Heart left ventricle (tissue), 16 donors: ENCODE results near the gene SMIM45.

Experiments
- ATAC-seq, 4 donors: fragments of 200-7000 bp; cut with Tn5 transposase; one replicate each; pipeline ENCODE4 v1.9.1; 2020 to 2022; ENCODE audit warnings: moderate library complexity in 4 of 4, mild to moderate bottlenecking in 3 of 4, moderate number of reproducible peaks in 1 of 4
- DNase-seq, 5 donors: peaks; one replicate each; pipeline ENCODE4 v3.0.0-alpha.2; 2020
- H3K27ac ChIP-seq, 12 donors: fragments of 200-600 bp; sonication (generic) in 4 of 12; one replicate each; pipeline versions ENCODE4 v1.5.0 to v1.8.0; 2016 to 2022; ENCODE audit warnings: mild to moderate bottlenecking in 2 of 12
- H3K27me3 ChIP-seq, 9 donors: fragments of 200-600 bp; sonication (generic) in 2 of 9; one replicate each; pipeline versions ENCODE4 v1.5.1 to v1.8.0; 2016 to 2022; ENCODE audit warnings: mild to moderate bottlenecking in 3 of 9
- H3K36me3 ChIP-seq, 9 donors: fragments of 200-600 bp; sonication (generic) in 2 of 9; one replicate each; pipeline versions ENCODE4 v1.5.0 to v1.8.0; 2018 to 2022; ENCODE audit warnings: mild to moderate bottlenecking in 2 of 9
- H3K4me1 ChIP-seq, 12 donors: fragments of 200-600 bp; sonication (generic) in 4 of 12; one replicate each; pipeline versions ENCODE4 v1.5.0 to v1.8.0; 2016 to 2022; ENCODE audit warnings: mild to moderate bottlenecking in 3 of 12
- H3K4me3 ChIP-seq, 12 donors: fragments of 200-600 bp; sonication (generic) in 4 of 12; one replicate each; pipeline versions ENCODE4 v1.5.0 to v1.8.0; 2017 to 2022; ENCODE audit warnings: mild to moderate bottlenecking in 9 of 12, moderate library complexity in 4 of 12
- H3K9me3 ChIP-seq, 12 donors: fragments of 200-600 bp; sonication (generic) in 4 of 12; one replicate each; pipeline versions ENCODE4 v1.5.0 to v1.8.0; 2016 to 2022; ENCODE audit warnings: mild to moderate bottlenecking in 1 of 12
- POLR2A ChIP-seq, 2 donors: fragments of 450-650 bp; IDR thresholded peaks; one replicate each; pipeline ENCODE4 v1.6.1; 2017; ENCODE audit warnings: antibody characterized with exemption in 2 of 2, mild to moderate bottlenecking in 2 of 2, moderate library complexity in 2 of 2
- WGBS, 4 donors: extraction: QIAGEN DNeasy Blood & Tissue Kit in 2 of 4; methylation state at CpG; one replicate each; pipeline versions ENCODE4 v1.1.5 to v1.1.7; 2013 to 2018; 5-methylcytosine and 5-hydroxymethylcytosine counted together
- intact Hi-C, 10 donors: fragments of 100-400 bp; cut with DNase I; formaldehyde crosslinking; loops; one replicate each; pipeline versions ENCODE4 v1.11.1 to v1.14.2; 2022
- TF ChIP-seq, protein P1 (sequence below), 12 donors: fragments of 200-600 bp; sonication (generic) in 4 of 12; IDR thresholded peaks; one replicate each; pipeline versions ENCODE4 v1.5.0 to v1.8.0; 2018 to 2022; ENCODE audit warnings: antibody characterized with exemption in 12 of 12, mild to moderate bottlenecking in 5 of 12
- donor health status: ischemic (EF 13 %, LVEDD 7.1; RV severe dilation, severe dysfunction).
- donor health status: healthy with polysubstance abuse.
- donor health status: DM: no; HTN: yes; CAD: no.
- donor health status: DM: no; HTN: no; CAD: no.
- donor health status: ischemic (EF 25% LVEDD 6.9; RV normal size, moderate dysfunction).
- donor health status: ischemic (EF 25% LVEDD 5.7; RV mildly dilated, moderate dysfunction).
- donor health status: healthy.
- donor health status: DM: yes; HTN: yes; CAD: no.
- donor health status: ischemic (EF 35%, LVEDD 5.7; RV mildly dilated, moderate dysfunction).
- donor health status: nonischemic (EF 11% LVEDD 7.7; RV severe dilation, severe dysfunction).
- donor health status: DM: yes; HTN: yes; CAD: no.
- donor health status: PGD.
- donor health status: ischemic (EF 29% LVEDD 5.4; RV normal size, mild dysfunction).
- donor health status: nonischemic (EF 23%, LVEDD 6.1; RV moderate dilation, normal function).

SMIM45 gene

DNA sequence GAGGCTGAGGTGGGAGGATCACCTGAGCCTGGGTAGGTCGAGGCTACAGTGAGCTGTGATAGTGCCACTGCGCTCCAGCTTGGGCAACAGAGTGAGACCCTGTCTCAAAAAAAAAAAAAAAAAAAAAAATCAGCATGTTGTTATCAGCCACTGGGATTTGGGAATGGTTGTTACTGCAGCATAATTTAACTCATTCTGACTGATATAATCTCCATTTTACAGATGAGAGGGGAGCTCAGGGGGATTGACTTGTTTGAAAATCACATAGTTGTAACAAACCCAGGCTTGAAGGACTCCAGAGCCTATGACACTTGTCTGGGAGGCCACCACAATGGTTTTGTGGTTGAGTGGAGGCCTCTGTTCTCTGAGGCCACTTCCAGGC is 14.3 kb downstream of the SMIM45 start:
- 98 to 100% (median 100%) methylated on average over 2 of the region's 2 CpGs for WGBS, 4 donors
- H3K9me3 ChIP-seq, result no peaks in the 10 kb centered on the region
- intact Hi-C loops, result loop anchor here in 9 of 10 donors (5.0 to 10.0 kb wide), 6 partner anchors 139 to 476 kb away; partner anchors contain the start of gene NFAM1 (in 5 of the 9)

DNA sequence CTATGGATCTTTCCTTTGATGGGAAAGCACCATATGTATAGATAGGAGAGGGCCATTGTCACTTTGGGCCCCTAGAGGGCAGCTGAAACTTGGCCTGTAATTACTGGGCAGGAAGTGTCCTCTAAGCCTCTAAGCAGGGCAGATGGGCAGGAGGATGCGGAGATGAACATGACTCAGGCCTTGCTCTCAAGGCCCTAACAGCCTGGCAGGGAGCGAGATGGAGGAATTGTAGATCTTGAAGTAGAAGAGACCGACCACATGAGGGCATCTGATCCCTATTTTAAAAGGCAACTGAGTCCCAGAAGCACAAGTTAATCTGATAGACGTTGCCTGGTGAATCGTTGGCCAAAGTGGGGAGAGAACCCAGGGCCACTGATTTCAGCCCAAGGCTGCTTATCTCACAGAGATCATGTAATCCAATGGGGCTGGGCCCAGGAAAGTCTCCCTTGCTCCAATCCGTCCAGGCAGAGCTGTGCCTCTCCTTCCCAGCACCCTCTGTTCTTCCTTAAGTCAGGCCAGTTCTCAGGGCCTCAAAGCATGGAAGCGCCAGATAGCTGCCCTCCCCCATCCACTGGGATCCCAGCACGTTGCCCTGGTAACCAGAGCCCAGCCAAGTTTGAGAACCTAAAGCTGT is 14.8 kb downstream of the SMIM45 start:
- ATAC-seq (peak in 3 of 4 donors; percentile 58 to 72 (median 67)), DNase-seq (no peak)
- Histone ChIP-seq H3K9me3 (no peaks in the 10 kb centered on the region), H3K4me3 (no peak overlapping the region), H3K27ac (no peak overlapping the region), H3K27me3 (peaks cover 0 to 11% (median 0%) of the 10 kb centered on the region in 9 donors), H3K4me1 (no peaks in the 10 kb centered on the region), H3K36me3 (no peaks in the 10 kb centered on the region)
- WGBS, 4 donors, result 43 to 47% (median 44%) methylated on average over 8 of the region's 8 CpGs
- intact Hi-C loops, result loop anchor here in 9 of 10 donors (5.0 to 10.0 kb wide), 6 partner anchors 138 to 476 kb away; partner anchors contain the start of gene NFAM1 (in 5 of the 9)
- no peak for TF ChIP-seq POLR2A (IDR thresholded peaks at IDR 0.05)
- TF ChIP-seq, protein P1, sequence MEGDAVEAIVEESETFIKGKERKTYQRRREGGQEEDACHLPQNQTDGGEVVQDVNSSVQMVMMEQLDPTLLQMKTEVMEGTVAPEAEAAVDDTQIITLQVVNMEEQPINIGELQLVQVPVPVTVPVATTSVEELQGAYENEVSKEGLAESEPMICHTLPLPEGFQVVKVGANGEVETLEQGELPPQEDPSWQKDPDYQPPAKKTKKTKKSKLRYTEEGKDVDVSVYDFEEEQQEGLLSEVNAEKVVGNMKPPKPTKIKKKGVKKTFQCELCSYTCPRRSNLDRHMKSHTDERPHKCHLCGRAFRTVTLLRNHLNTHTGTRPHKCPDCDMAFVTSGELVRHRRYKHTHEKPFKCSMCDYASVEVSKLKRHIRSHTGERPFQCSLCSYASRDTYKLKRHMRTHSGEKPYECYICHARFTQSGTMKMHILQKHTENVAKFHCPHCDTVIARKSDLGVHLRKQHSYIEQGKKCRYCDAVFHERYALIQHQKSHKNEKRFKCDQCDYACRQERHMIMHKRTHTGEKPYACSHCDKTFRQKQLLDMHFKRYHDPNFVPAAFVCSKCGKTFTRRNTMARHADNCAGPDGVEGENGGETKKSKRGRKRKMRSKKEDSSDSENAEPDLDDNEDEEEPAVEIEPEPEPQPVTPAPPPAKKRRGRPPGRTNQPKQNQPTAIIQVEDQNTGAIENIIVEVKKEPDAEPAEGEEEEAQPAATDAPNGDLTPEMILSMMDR (IDR thresholded peaks at IDR 0.05), result peak in 11 of 12 donors; percentile 11 to 44 (median 32)

More for the DNA sequence above, 14.3 kb downstream of the SMIM45 start:
- DNase-seq, result no peak
- TF ChIP-seq POLR2A (IDR thresholded peaks at IDR 0.05), result no peak
- TF ChIP-seq, protein P1 (IDR thresholded peaks at IDR 0.05), result no peak
- no peaks in the 10 kb centered on the region for H3K36me3 ChIP-seq
- H3K4me1 ChIP-seq, result no peaks in the 10 kb centered on the region
- H3K4me3 ChIP-seq, result no peak overlapping the region
- no peak for ATAC-seq
- no peak overlapping the region for H3K27ac ChIP-seq
- peaks cover 0 to 10% (median 0%) of the 10 kb centered on the region in 9 donors for H3K27me3 ChIP-seq

DNA sequence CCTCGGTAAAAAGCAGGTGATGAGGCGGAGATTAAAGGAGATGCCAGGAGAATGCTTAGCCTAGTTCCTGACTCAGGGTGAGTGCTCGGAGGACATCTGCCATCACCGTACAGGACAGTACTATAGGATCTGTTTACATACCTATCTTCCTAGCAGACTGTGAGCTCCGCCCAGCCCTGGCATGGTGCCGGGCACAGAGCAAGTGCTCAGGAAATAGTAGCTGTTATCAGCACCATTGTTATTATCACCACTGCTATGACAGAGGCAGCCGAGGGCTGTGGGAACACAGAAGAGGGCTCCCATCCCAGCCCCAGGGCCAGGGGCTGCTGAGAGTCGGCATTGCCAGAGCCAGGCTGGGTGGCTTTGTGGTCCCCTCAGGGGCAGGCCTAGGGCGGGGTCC is 16.7 kb downstream of the SMIM45 start:
- WGBS, 4 donors, result 38 to 44% (median 38%) methylated on average over 9 of the region's 9 CpGs
- intact Hi-C loops, result loop anchor here in 9 of 10 donors (5.0 to 10.0 kb wide), 6 partner anchors 136 to 474 kb away; partner anchors contain the start of gene NFAM1 (in 5 of the 9)
- no peak overlapping the region for H3K27ac ChIP-seq
- H3K4me1 ChIP-seq, result no peaks in the 10 kb centered on the region
- H3K27me3 ChIP-seq, result peaks cover 0 to 25% (median 7%) of the 10 kb centered on the region in 9 donors
- TF ChIP-seq POLR2A (IDR thresholded peaks at IDR 0.05), result no peak
- TF ChIP-seq, protein P1 (IDR thresholded peaks at IDR 0.05), result no peak
- DNase-seq, result no peak
- H3K36me3 ChIP-seq, result no peaks in the 10 kb centered on the region
- no peak overlapping the region for H3K4me3 ChIP-seq
- no peaks in the 10 kb centered on the region for H3K9me3 ChIP-seq
- ATAC-seq, result no peak

DNA sequence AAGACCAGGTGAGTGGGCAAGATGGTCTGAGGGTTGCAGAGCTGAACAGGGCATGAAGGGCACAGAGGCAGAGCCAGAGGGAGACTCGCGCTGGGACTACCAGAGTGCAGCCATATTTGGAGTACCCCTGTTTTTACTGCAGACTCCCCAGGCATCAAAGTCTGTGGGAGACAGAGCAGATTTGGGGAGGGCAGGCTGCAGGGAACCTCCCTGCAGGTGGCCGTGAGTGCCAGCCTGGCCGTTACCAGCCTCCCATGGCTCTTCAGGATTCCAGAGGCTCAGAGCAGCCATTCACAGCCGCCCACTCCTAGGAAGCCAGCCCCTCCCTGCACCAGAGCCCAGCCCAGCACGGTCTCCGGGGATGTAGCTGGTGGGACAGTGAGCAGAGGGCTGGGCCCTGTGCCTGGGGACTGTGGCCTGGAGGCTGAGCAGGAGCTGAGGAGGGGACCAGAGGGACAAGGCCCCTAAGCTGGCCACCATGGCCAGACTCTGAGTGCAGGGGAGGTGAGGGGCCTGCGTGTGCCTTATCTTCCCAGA is 17.2 kb downstream of the SMIM45 start, which contains the start of gene SEPTIN3:
TSS of gene SEPTIN3 (plus strand) at position 334 of the 537 bp plus-strand sequence. CDS start 2,050 bp downstream, outside the sequence.
- Histone ChIP-seq H3K4me1 (no peaks in the 10 kb centered on the region), H3K4me3 (no peak within 1 kb of the TSS), H3K27me3 (peaks cover 0 to 31% (median 7%) of the 10 kb centered on the region in 9 donors), H3K36me3 (no peaks in the 10 kb centered on the region), H3K27ac (no peak within 1 kb of the TSS), H3K9me3 (no peaks in the 10 kb centered on the region)
- intact Hi-C loops, result loop anchor here in 9 of 10 donors (5.0 to 10.0 kb wide), 6 partner anchors 136 to 473 kb away; partner anchors contain the start of gene NFAM1 (in 5 of the 9)
- TF ChIP-seq, protein P1 (IDR thresholded peaks at IDR 0.05), result no peak
- TF ChIP-seq POLR2A (IDR thresholded peaks at IDR 0.05), result no peak
- ATAC-seq (no peak), DNase-seq (no peak)
- 55 to 62% (median 59%) methylated on average over 5 to 8 of the region's 8 CpGs for WGBS, 4 donors
